HCT116 (cell line): Measurements from ENCODE around the gene RTF1. TPM values are rescaled to one million over a fixed set of nuclear protein-coding genes. Genes with fewer than 3 reads are reported as not detected.

Experiments used
- ATAC-seq: fragments of 200-7000 bp; cut with Tn5 transposase; 2 replicates; pipeline ENCODE4 v1.9.1; 2020; ENCODE audit warnings: mild to moderate bottlenecking, moderate library complexity
- BruUV-seq: library from RNA; stranded (reverse); fragments of 400-500 nt; replicated peaks from 2 replicates; lab custom pipeline; 2021; lab: Mats Ljungman, UMichigan
- CTCF ChIA-PET: fragments of 300-600 bp; sonication (Branson Sonifier 250); formaldehyde crosslinking; loops from one replicate; lab custom pipeline; 2021; ENCODE audit warnings: antibody characterized with exemption; lab: Charles Lee
- POLR2A ChIA-PET: fragments of 300-600, 350-600 bp; sonication (Branson Sonifier 250); formaldehyde crosslinking; loops from one replicate; lab custom pipeline; 2021; ENCODE audit warnings: antibody characterized with exemption; lab: Charles Lee
- RAD21 ChIA-PET, 2 experiments: fragments of 300-600 bp; sonication (Branson Sonifier 250); formaldehyde crosslinking; loops; one replicate each; lab custom pipeline; 2023; ENCODE audit warnings: low total read pairs in 2 of 2; ENCODE audit not compliant: uncharacterized antibody in 2 of 2, unreplicated experiment in 2 of 2, low non-redundant PET in 1 of 2; lab: Charles Lee
- DNase-seq: peaks from one replicate; pipeline ENCODE4 v3.0.0-alpha.2; 2010; ENCODE audit warnings: low read depth, low spot score
- H2AFZ ChIP-seq: fragments of 200-600 bp; shearing (Covaris generic), sonication (generic); 2 replicates; pipeline ENCODE4 v1.6.1; 2017; ENCODE audit warnings: low read depth, mixed run types, mixed read lengths, antibody characterized with exemption, low read length; ENCODE audit not compliant: poor library complexity, severe bottlenecking
- H3K27ac ChIP-seq: 2 replicates; pipeline ENCODE4 v1.5.1; 2012; ENCODE audit warnings: low read depth, low read length
- H3K27me3 ChIP-seq: fragments of 200-600 bp; sonication (generic); 2 replicates; pipeline ENCODE4 v1.6.1; 2016; ENCODE audit warnings: mixed run types, low read length, mixed read lengths; ENCODE audit not compliant: insufficient read depth
- H3K36me3 ChIP-seq, 2 experiments: fragments of 200-500 bp in 1 of 2; fragments of 200-600 bp in 1 of 2; sonication (Bioruptor generic) in 1 of 2; sonication (generic) in 1 of 2; 2 replicates each; pipeline versions ENCODE4 v1.5.1 to v1.6.1; 2014 to 2016; ENCODE audit warnings: low read length in 2 of 2, inconsistent platforms in 1 of 2, mixed read lengths in 1 of 2, mixed run types in 1 of 2; ENCODE audit not compliant: insufficient read depth in 2 of 2, control insufficient read depth in 1 of 2
- H3K4me1 ChIP-seq, 2 experiments: fragments of 200-600 bp in 1 of 2; sonication (generic) in 1 of 2; 2 replicates each; pipeline versions ENCODE4 v1.5.1 to v1.6.1; 2012 to 2017; ENCODE audit warnings: low read length in 2 of 2, inconsistent platforms in 1 of 2, mild to moderate bottlenecking in 1 of 2, mixed read lengths in 1 of 2, mixed run types in 1 of 2, moderate library complexity in 1 of 2; ENCODE audit not compliant: insufficient read depth in 2 of 2, control insufficient read depth in 1 of 2
- H3K4me2 ChIP-seq: fragments of 200-600 bp; sonication (generic); 2 replicates; pipeline ENCODE4 v1.6.1; 2017; ENCODE audit warnings: mixed run types, low read length, mixed read lengths
- H3K4me3 ChIP-seq, 2 experiments: fragments of 200-600 bp in 1 of 2; sonication (generic) in 1 of 2; replicated peaks in 1 of 2; 2 replicates each; pipeline ENCODE4 v1.5.1; 2011 to 2016; ENCODE audit warnings: low read length in 2 of 2, control low read depth in 1 of 2, low read depth in 1 of 2, mild to moderate bottlenecking in 1 of 2, mixed read lengths in 1 of 2, mixed run types in 1 of 2
- H3K79me2 ChIP-seq: fragments of 200-600 bp; sonication (generic); 2 replicates; pipeline ENCODE4 v1.6.1; 2017; ENCODE audit warnings: mild to moderate bottlenecking, mixed run types, low read length, moderate library complexity, mixed read lengths; ENCODE audit not compliant: insufficient read depth
- H3K9ac ChIP-seq: fragments of 200-600 bp; sonication (generic); 2 replicates; pipeline ENCODE4 v1.6.1; 2016; ENCODE audit warnings: low read length, mixed read lengths
- H3K9me2 ChIP-seq: fragments of 200-600 bp; sonication (generic), shearing (Covaris generic); 2 replicates; pipeline ENCODE4 v1.6.1; 2017; ENCODE audit warnings: mixed run types, mild to moderate bottlenecking, moderate library complexity; ENCODE audit not compliant: insufficient read depth
- H3K9me3 ChIP-seq, 2 experiments: fragments of 200-500 bp in 1 of 2; fragments of 200-600 bp in 1 of 2; sonication (Bioruptor generic) in 1 of 2; sonication (generic) in 1 of 2; 2 replicates each; pipeline ENCODE4 v1.6.1; 2014 to 2017; ENCODE audit warnings: low read length in 2 of 2, mixed read lengths in 2 of 2, inconsistent platforms in 1 of 2, low read depth in 1 of 2, mild to moderate bottlenecking in 1 of 2, mixed run types in 1 of 2, moderate library complexity in 1 of 2; ENCODE audit not compliant: control insufficient read depth in 1 of 2, insufficient read depth in 1 of 2
- H4K20me1 ChIP-seq: fragments of 200-600 bp; sonication (generic), shearing (Covaris generic); 2 replicates; pipeline ENCODE4 v1.6.1; 2017; ENCODE audit warnings: mixed run types, mild to moderate bottlenecking, moderate library complexity; ENCODE audit not compliant: insufficient read depth
- ATF3 ChIP-seq: IDR thresholded peaks from 2 replicates; pipeline ENCODE4 v1.6.1; 2012
- CBX3 ChIP-seq: IDR thresholded peaks from 2 replicates; pipeline ENCODE4 v1.6.1; 2012; ENCODE audit warnings: low read depth
- CTCF ChIP-seq, 3 experiments: fragments of 200-600 bp in 1 of 3; sonication (generic) in 1 of 3; IDR thresholded peaks in 2 of 3; conservative IDR thresholded peaks in 1 of 3; 2 replicates each; pipeline ENCODE4 v1.5.1; 2012 to 2017; ENCODE audit warnings: low read depth in 2 of 3, low read length in 2 of 3, antibody characterized with exemption in 1 of 3, borderline replicate concordance in 1 of 3, control low read depth in 1 of 3, mild to moderate bottlenecking in 1 of 3, mixed read lengths in 1 of 3, mixed run types in 1 of 3, moderate library complexity in 1 of 3; ENCODE audit not compliant: insufficient read depth in 1 of 3
- EZH2phosphoT487 ChIP-seq: fragments of 200-600 bp; IDR thresholded peaks from 2 replicates; pipeline ENCODE4 v1.6.1; 2018; ENCODE audit warnings: antibody characterized with exemption, borderline replicate concordance
- FOSL1 ChIP-seq: IDR thresholded peaks from 2 replicates; pipeline ENCODE4 v1.6.1; 2012; ENCODE audit warnings: low read depth
- MAX ChIP-seq: IDR thresholded peaks from 2 replicates; pipeline ENCODE4 v1.6.1; 2012
- POLR2A ChIP-seq: IDR thresholded peaks from 2 replicates; pipeline ENCODE4 v1.7.0; 2011; ENCODE audit warnings: borderline replicate concordance; ENCODE audit not compliant: insufficient read depth, insufficient read length; ENCODE audit errors: extremely low read depth
- RAD21 ChIP-seq: IDR thresholded peaks from 2 replicates; pipeline ENCODE4 v1.6.1; 2012; ENCODE audit warnings: low read depth, mild to moderate bottlenecking
- REST ChIP-seq: IDR thresholded peaks from 2 replicates; pipeline ENCODE4 v1.6.1; 2012; ENCODE audit warnings: low read depth
- SP1 ChIP-seq: IDR thresholded peaks from 2 replicates; pipeline ENCODE4 v1.6.1; 2012; ENCODE audit warnings: low read depth
- TCF7L2 ChIP-seq: IDR thresholded peaks from 2 replicates; pipeline ENCODE4 v1.7.0; 2011; ENCODE audit warnings: borderline replicate concordance, inconsistent platforms; ENCODE audit not compliant: insufficient read depth, insufficient read length; ENCODE audit errors: extremely low read depth
- YY1 ChIP-seq: IDR thresholded peaks from 2 replicates; pipeline ENCODE4 v1.6.1; 2011; ENCODE audit warnings: low read length, low read depth, moderate library complexity, mild to moderate bottlenecking; ENCODE audit not compliant: insufficient replicate concordance; ENCODE audit errors: extremely low read depth
- ZNF274 ChIP-seq: fragments of 200-500 bp; sonication (Bioruptor generic); IDR thresholded peaks from 2 replicates; pipeline ENCODE4 v1.6.1; 2014; ENCODE audit warnings: mild to moderate bottlenecking, low read depth, low read length, inconsistent platforms
- intact Hi-C: fragments of 100-400 bp; cut with micrococcal nuclease; formaldehyde crosslinking; loops from 2 replicates; pipeline ENCODE4 v1.10.0; 2022
- total RNA-seq: library from RNA; stranded (reverse); gene quantifications from one replicate; pipeline ENCODE4 v1.2.1, GENCODE V29; 2021; ENCODE audit not compliant: unreplicated experiment
- TF ChIP-seq, protein P1 (sequence below): IDR thresholded peaks from 2 replicates; pipeline ENCODE4 v1.6.1; 2011; ENCODE audit warnings: mild to moderate bottlenecking, low read length, moderate library complexity; ENCODE audit not compliant: insufficient replicate concordance; ENCODE audit errors: extremely low read depth

RTF1 gene
- total RNA-seq, 1 experiment from 2014 or later: 27.5 TPM

- TF ChIP-seq SP1 (peak; percentile 63), YY1 (no peak), EZH2phosphoT487 (no peak), ATF3 (no peak)
Observed at GRCh38 chr15:41416742-41417417, at the start of gene RTF1 (continued).

DNA sequence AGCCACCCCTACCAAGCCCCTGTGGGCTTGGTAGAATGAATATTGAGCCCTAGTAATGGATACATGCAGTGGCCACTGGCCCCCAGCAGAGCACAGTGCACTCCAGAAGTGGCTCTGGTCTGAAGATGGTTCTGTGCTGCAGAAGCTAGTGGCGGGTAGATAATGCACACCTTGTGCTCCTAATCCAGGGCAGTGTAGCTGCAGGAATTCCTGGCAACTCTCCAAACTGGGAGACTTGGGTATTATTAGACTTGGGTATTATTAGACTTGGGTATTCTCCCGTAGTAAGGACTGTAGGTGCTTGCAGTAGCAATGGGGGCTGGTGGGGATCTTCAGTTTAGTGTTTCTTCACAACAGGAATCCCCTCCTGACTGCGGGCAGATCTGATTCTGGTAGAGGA lies 49.5 kb upstream of the RTF1 start:
- no peaks in the 10 kb centered on the region for H3K9me2 ChIP-seq
- no peak overlapping the region for H3K9ac ChIP-seq
- H3K4me3 ChIP-seq: no peak overlapping the region
- no peak for TF ChIP-seq REST
- TF ChIP-seq CBX3: no peak
- no peak for TF ChIP-seq EZH2phosphoT487
- TF ChIP-seq CTCF (IDR thresholded peaks at IDR 0.05 in 2 of 3, conservative IDR thresholded peaks at IDR 0.05 in 1 of 3; ENCODE audit: borderline replicate concordance in 1 of 3, insufficient read depth in 1 of 3, low read depth in 2 of 3, low read length in 2 of 3): no peak
- TF ChIP-seq SP1: no peak
- TF ChIP-seq POLR2A: no peak
- no peak for TF ChIP-seq RAD21
- no peak for TF ChIP-seq FOSL1
- no peak for TF ChIP-seq MAX
- TF ChIP-seq, protein P1, sequence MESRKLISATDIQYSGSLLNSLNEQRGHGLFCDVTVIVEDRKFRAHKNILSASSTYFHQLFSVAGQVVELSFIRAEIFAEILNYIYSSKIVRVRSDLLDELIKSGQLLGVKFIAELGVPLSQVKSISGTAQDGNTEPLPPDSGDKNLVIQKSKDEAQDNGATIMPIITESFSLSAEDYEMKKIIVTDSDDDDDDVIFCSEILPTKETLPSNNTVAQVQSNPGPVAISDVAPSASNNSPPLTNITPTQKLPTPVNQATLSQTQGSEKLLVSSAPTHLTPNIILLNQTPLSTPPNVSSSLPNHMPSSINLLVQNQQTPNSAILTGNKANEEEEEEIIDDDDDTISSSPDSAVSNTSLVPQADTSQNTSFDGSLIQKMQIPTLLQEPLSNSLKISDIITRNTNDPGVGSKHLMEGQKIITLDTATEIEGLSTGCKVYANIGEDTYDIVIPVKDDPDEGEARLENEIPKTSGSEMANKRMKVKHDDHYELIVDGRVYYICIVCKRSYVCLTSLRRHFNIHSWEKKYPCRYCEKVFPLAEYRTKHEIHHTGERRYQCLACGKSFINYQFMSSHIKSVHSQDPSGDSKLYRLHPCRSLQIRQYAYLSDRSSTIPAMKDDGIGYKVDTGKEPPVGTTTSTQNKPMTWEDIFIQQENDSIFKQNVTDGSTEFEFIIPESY: no peak
- no peak for TF ChIP-seq ZNF274
- TF ChIP-seq TCF7L2: no peak
- H3K4me2 ChIP-seq: no peak overlapping the region
- H2AFZ ChIP-seq: no peak overlapping the region
- no peaks in the 10 kb centered on the region for H3K27me3 ChIP-seq
- H3K36me3 ChIP-seq: peaks cover 63 to 71% of the 10 kb centered on the region in 2 experiments
- no peak for ATAC-seq
- intact Hi-C loops: no loop called here
- no peaks in the 10 kb centered on the region for H3K9me3 ChIP-seq
- H4K20me1 ChIP-seq: no peaks in the 10 kb centered on the region
- ChIA-PET POLR2A (no interaction called here), RAD21 (no interaction called here), CTCF (no interaction called here)
- peaks cover 54% of the 10 kb centered on the region for H3K79me2 ChIP-seq
- DNase-seq: no peak
- no TSS peak for BruUV-seq
- no peaks in the 10 kb centered on the region for H3K4me1 ChIP-seq
- peak overlapping the region; percentile 18; the same call in 1 of the 2 replicates for H3K27ac ChIP-seq
